Spleen (tissue), 11 donors: ENCODE measurements around the gene CELF1. TPM values are rescaled to one million over a fixed set of nuclear protein-coding genes. Genes with fewer than 3 reads are reported as not detected.
A peak's percentile ranks its signal among the peaks of the same experiment; 100 is the strongest.

Experiments
- DNase-seq: peaks from one replicate; pipeline ENCODE4 v3.0.0-alpha.2; 2020
- H3K27ac ChIP-seq, 8 donors: fragments of 200-600 bp; sonication (generic) in 7 of 8; 1 replicate in 4 of 8; 2 replicates in 4 of 8; pipeline versions ENCODE4 v1.5.0 to v1.8.0; 2016 to 2021; ENCODE audit warnings: inconsistent platforms in 4 of 8, mild to moderate bottlenecking in 4 of 8, moderate library complexity in 1 of 8
- H3K27me3 ChIP-seq, 7 donors: fragments of 200-600 bp; sonication (generic) in 6 of 7; replicated peaks in 1 of 7; 1 replicate in 4 of 7; 2 replicates in 3 of 7; pipeline versions ENCODE4 v1.5.0 to v1.8.0; 2016 to 2021; ENCODE audit warnings: inconsistent platforms in 3 of 7, mild to moderate bottlenecking in 1 of 7
- H3K36me3 ChIP-seq, 6 donors: fragments of 200-600 bp; sonication (generic) in 5 of 6; 1 replicate in 4 of 6; 2 replicates in 2 of 6; pipeline versions ENCODE4 v1.5.0 to v1.8.0; 2016 to 2021; ENCODE audit warnings: inconsistent platforms in 2 of 6
- H3K4me1 ChIP-seq, 6 donors: fragments of 200-600 bp; sonication (generic) in 5 of 6; 1 replicate in 3 of 6; 2 replicates in 3 of 6; pipeline versions ENCODE4 v1.5.0 to v1.8.0; 2016 to 2021; ENCODE audit warnings: inconsistent platforms in 3 of 6
- H3K4me3 ChIP-seq, 8 donors: fragments of 200-600 bp; sonication (generic) in 7 of 8; 1 replicate in 4 of 8; 2 replicates in 4 of 8; pipeline versions ENCODE4 v1.5.0 to v1.8.0; 2016 to 2021; ENCODE audit warnings: inconsistent platforms in 4 of 8, mild to moderate bottlenecking in 4 of 8, moderate library complexity in 2 of 8
- H3K9me3 ChIP-seq, 8 donors: fragments of 200-600 bp; sonication (generic) in 7 of 8; 1 replicate in 4 of 8; 2 replicates in 4 of 8; pipeline versions ENCODE4 v1.5.0 to v1.8.0; 2016 to 2021; ENCODE audit warnings: inconsistent platforms in 4 of 8
- CTCF ChIP-seq, 11 experiments: fragments of 200-600 bp in 7 of 11; fragments of 450-650 bp in 4 of 11; sonication (generic) in 4 of 11; IDR thresholded peaks in 8 of 11; conservative IDR thresholded peaks in 3 of 11; 1 replicate in 7 of 11; 2 replicates in 4 of 11; pipeline versions ENCODE4 v1.4.0 to v1.8.0; 2016 to 2021; ENCODE audit warnings: antibody characterized with exemption in 11 of 11, inconsistent platforms in 4 of 11, mild to moderate bottlenecking in 1 of 11
- POLR2A ChIP-seq, 3 donors: fragments of 450-650 bp; IDR thresholded peaks; one replicate each; pipeline ENCODE4 v1.5.1; 2017; ENCODE audit warnings: antibody characterized with exemption in 3 of 3, mild to moderate bottlenecking in 1 of 3
- POLR2AphosphoS5 ChIP-seq, 3 donors: sonication (generic); formaldehyde crosslinking; IDR thresholded peaks; one replicate each; pipeline ENCODE4 v1.5.1; 2017; ENCODE audit warnings: antibody characterized with exemption in 3 of 3
- WGBS, 5 donors: extraction: QIAGEN DNeasy Blood & Tissue Kit in 3 of 5; methylation state at CpG; one replicate each; pipeline versions ENCODE4 v1.1.5 to v1.1.7; 2013 to 2018; 5-methylcytosine and 5-hydroxymethylcytosine counted together
- intact Hi-C: fragments of 100-400 bp; cut with DNase I; formaldehyde crosslinking; loops from one replicate; pipeline ENCODE4 v1.15.0; 2023; ENCODE audit warnings: low total_unique reads
- polyA plus RNA-seq, 3 donors: library from polyadenylated mRNA; stranded (reverse); fragments of 200-250 nt; gene quantifications; one replicate each; pipeline ENCODE4 v1.2.1, GENCODE V29; 2013
- total RNA-seq, 7 donors: library from RNA; depleted of rRNA in 3 of 7; stranded (reverse); fragments of >200 nt in 3 of 7; fragmentation: NEBNext Ultra II Directional in 4 of 7; extraction: Animal tissue kit (Norgen Biotek cat#: 25700) in 4 of 7; gene quantifications; one replicate each; pipeline versions ENCODE4 v1.1.0 to v1.2.1, GENCODE V29; 2016 to 2021
- donor health status: healthy with polysubstance abuse.
- donor health status: DM: no; HTN: no; CAD: no; lungs with moderate emphysema.
- donor health status: DM: no; HTN: no; CAD: no.
- donor health status: Bipolar disorder and iron deficiency.
- donor health status: healthy.
- donor health status: DM: no; HTN: no; CAD: no.
- donor health status: DM: yes; HTN: yes; CAD: no.

CELF1 gene
- total and polyA plus RNA-seq, 10 donors = 18.5 to 171 (median 116) TPM

- DNase-seq = no peak
- Histone ChIP-seq H3K4me3 (no peak overlapping the region), H3K9me3 (peaks cover 0 to 3% (median 0%) of the 10 kb centered on the region in 8 donors), H3K4me1 (no peaks in the 10 kb centered on the region), H3K27me3 (no peaks in the 10 kb centered on the region), H3K27ac (no peak overlapping the region), H3K36me3 (no peaks in the 10 kb centered on the region)
- 66 to 87% (median 71%) methylated on average over 13 to 16 of the region's 16 CpGs for WGBS, 5 donors
- no peak for TF ChIP-seq CTCF (IDR thresholded peaks at IDR 0.05 in 8 of 11, conservative IDR thresholded peaks at IDR 0.05 in 3 of 11)
- TF ChIP-seq POLR2AphosphoS5 (IDR thresholded peaks at IDR 0.05) = peak in 1 of 3 donors; percentile 39
- no peak for TF ChIP-seq POLR2A (IDR thresholded peaks at IDR 0.05)
- intact Hi-C loops = no loop called here
These were observed 115.0 kb downstream of the CELF1 start for GRCh38 chr11:47437746-47438418.

- DNase-seq = no peak
- WGBS, 5 donors = 77 to 85% (median 81%) methylated on average over 11 of the region's 11 CpGs
- intact Hi-C loops = no loop called here
- H3K27me3 ChIP-seq = no peaks in the 10 kb centered on the region
- H3K9me3 ChIP-seq = peaks cover 0 to 3% (median 0%) of the 10 kb centered on the region in 8 donors
- H3K36me3 ChIP-seq = no peaks in the 10 kb centered on the region
- TF ChIP-seq POLR2AphosphoS5 (IDR thresholded peaks at IDR 0.05) (no peak), POLR2A (IDR thresholded peaks at IDR 0.05) (no peak), CTCF (IDR thresholded peaks at IDR 0.05 in 8 of 11, conservative IDR thresholded peaks at IDR 0.05 in 3 of 11) (no peak)
- H3K4me3 ChIP-seq = no peak overlapping the region
- no peak overlapping the region for H3K27ac ChIP-seq
- H3K4me1 ChIP-seq = no peaks in the 10 kb centered on the region
These were observed 115.7 kb downstream of the CELF1 start for GRCh38 chr11:47437218-47437745.

- TF ChIP-seq POLR2A (IDR thresholded peaks at IDR 0.05) = no peak
- TF ChIP-seq CTCF (IDR thresholded peaks at IDR 0.05 in 8 of 11, conservative IDR thresholded peaks at IDR 0.05 in 3 of 11) = no peak
- TF ChIP-seq POLR2AphosphoS5 (IDR thresholded peaks at IDR 0.05) = no peak
- H3K9me3 ChIP-seq = peaks cover 0 to 3% (median 0%) of the 10 kb centered on the region in 8 donors
- no peaks in the 10 kb centered on the region for H3K27me3 ChIP-seq
- intact Hi-C loops = no loop called here
- no peak for DNase-seq
- H3K4me1 ChIP-seq = no peaks in the 10 kb centered on the region
- H3K36me3 ChIP-seq = no peaks in the 10 kb centered on the region
- WGBS, 5 donors = 90 to 97% (median 95%) methylated on average over 3 of the region's 3 CpGs
- no peak overlapping the region for H3K27ac ChIP-seq
- H3K4me3 ChIP-seq = no peak overlapping the region
These were observed 116.2 kb downstream of the CELF1 start for GRCh38 chr11:47436726-47437125.

GRCh38 chr11:47435687-47436086 is 117.2 kb downstream of the CELF1 start:
- H3K4me1 ChIP-seq = no peaks in the 10 kb centered on the region
- no peak for TF ChIP-seq POLR2A (IDR thresholded peaks at IDR 0.05)
- no peak for TF ChIP-seq CTCF (IDR thresholded peaks at IDR 0.05 in 8 of 11, conservative IDR thresholded peaks at IDR 0.05 in 3 of 11)
- TF ChIP-seq POLR2AphosphoS5 (IDR thresholded peaks at IDR 0.05) = no peak
- intact Hi-C loops = no loop called here
- no peak overlapping the region for H3K27ac ChIP-seq
- 86 to 96% (median 90%) methylated on average over 3 of the region's 3 CpGs for WGBS, 5 donors
- peaks cover 0 to 3% (median 0%) of the 10 kb centered on the region in 8 donors for H3K9me3 ChIP-seq
- DNase-seq = no peak
- no peaks in the 10 kb centered on the region for H3K36me3 ChIP-seq
- no peaks in the 10 kb centered on the region for H3K27me3 ChIP-seq
- no peak overlapping the region for H3K4me3 ChIP-seq
